ENCODE results near the gene TPI1.

- TF ChIP-seq CTCF (conservative IDR thresholded peaks at IDR 0.05; ENCODE audit: low read length) (no peak), EZH2phosphoT487 (IDR thresholded peaks at IDR 0.05; ENCODE audit: borderline replicate concordance, low read depth, low read length) (no peak)
Observed at GRCh38 chr12:6849976-6850560, 17.3 kb upstream of the TPI1 start.
